ENCODE measurements around the gene TRIM52. TPM values are rescaled to one million over a fixed set of nuclear protein-coding genes. Genes with fewer than 3 reads are reported as not detected.
"Not testable (repeated sequence)": the region's sequence is repeated elsewhere in the genome, so short reads cannot be mapped to it uniquely, and the experiment has no call there.

TRIM52 gene
- total RNA-seq, 1 experiment from 2014 or later: 7.6 TPM

GRCh38 chr5:181283841-181284755 is 23.2 kb upstream of the TRIM52 start:
- RAD21 ChIA-PET (ENCODE audit: low non-redundant PET in 1 of 2, low total read pairs in 2 of 2, uncharacterized antibody in 2 of 2, unreplicated experiment in 2 of 2); H3K9me3 ChIP-seq (ENCODE audit: control insufficient read depth in 1 of 2, insufficient read depth in 1 of 2, low read depth in 1 of 2, low read length in 2 of 2); H3K4me2 ChIP-seq (ENCODE audit: low read length); BruUV-seq (replicated peaks); POLR2A ChIA-PET; H4K20me1 ChIP-seq (ENCODE audit: insufficient read depth); ATAC-seq; H3K4me1 ChIP-seq (ENCODE audit: control insufficient read depth in 1 of 2, insufficient read depth in 2 of 2, low read length in 2 of 2); H3K27ac ChIP-seq (ENCODE audit: low read depth, low read length); H3K9me2 ChIP-seq (ENCODE audit: insufficient read depth); H3K36me3 ChIP-seq (ENCODE audit: control insufficient read depth in 1 of 2, insufficient read depth in 2 of 2, low read length in 2 of 2); CTCF ChIA-PET; intact Hi-C loops (cut with micrococcal nuclease); DNase-seq (ENCODE audit: low read depth, low spot score); H2AFZ ChIP-seq (ENCODE audit: low read depth, low read length, poor library complexity, severe bottlenecking); H3K4me3 ChIP-seq (replicated peaks in 1 of 2; ENCODE audit: low read depth in 1 of 2, low read length in 2 of 2); H3K9ac ChIP-seq (ENCODE audit: low read length); H3K27me3 ChIP-seq (ENCODE audit: insufficient read depth, low read length); H3K79me2 ChIP-seq (ENCODE audit: insufficient read depth, low read length): not testable (repeated sequence)
- TF ChIP-seq CTCF (IDR thresholded peaks at IDR 0.05 in 2 of 3, conservative IDR thresholded peaks at IDR 0.05 in 1 of 3; ENCODE audit: borderline replicate concordance in 1 of 3, insufficient read depth in 1 of 3, low read depth in 2 of 3, low read length in 2 of 3): peak in 2 of 3 experiments; percentile 13 to 16; a peak in 1 of 6 replicates

GRCh38 chr5:181283347-181283746 is 22.4 kb upstream of the TRIM52 start:
- DNase-seq (ENCODE audit: low read depth, low spot score): no peak
- H3K27ac ChIP-seq (ENCODE audit: low read depth, low read length): no peak overlapping the region
- H3K4me3 ChIP-seq (replicated peaks in 1 of 2; ENCODE audit: low read depth in 1 of 2, low read length in 2 of 2): no peak overlapping the region
- ChIA-PET POLR2A (no interaction called here), CTCF (no interaction called here), RAD21 (ENCODE audit: low non-redundant PET in 1 of 2, low total read pairs in 2 of 2, uncharacterized antibody in 2 of 2, unreplicated experiment in 2 of 2) (no interaction called here)
- H3K27me3 ChIP-seq (ENCODE audit: insufficient read depth, low read length): no peaks in the 10 kb centered on the region
- H4K20me1 ChIP-seq (ENCODE audit: insufficient read depth): no peaks in the 10 kb centered on the region
- no peak for ATAC-seq
- H3K36me3 ChIP-seq (ENCODE audit: control insufficient read depth in 1 of 2, insufficient read depth in 2 of 2, low read length in 2 of 2): no peaks in the 10 kb centered on the region
- no peaks in the 10 kb centered on the region for H3K4me1 ChIP-seq (ENCODE audit: control insufficient read depth in 1 of 2, insufficient read depth in 2 of 2, low read length in 2 of 2)
- H3K9me2 ChIP-seq (ENCODE audit: insufficient read depth): no peaks in the 10 kb centered on the region
- no peaks in the 10 kb centered on the region for H3K79me2 ChIP-seq (ENCODE audit: insufficient read depth, low read length)
- no peak overlapping the region for H2AFZ ChIP-seq (ENCODE audit: low read depth, low read length, poor library complexity, severe bottlenecking)
- BruUV-seq (replicated peaks): no TSS peak
- H3K9ac ChIP-seq (ENCODE audit: low read length): no peak overlapping the region
- no peaks in the 10 kb centered on the region for H3K9me3 ChIP-seq (ENCODE audit: control insufficient read depth in 1 of 2, insufficient read depth in 1 of 2, low read depth in 1 of 2, low read length in 2 of 2)
- no peak overlapping the region for H3K4me2 ChIP-seq (ENCODE audit: low read length)
- intact Hi-C loops (cut with micrococcal nuclease): no loop called here
- TF ChIP-seq POLR2AphosphoS5 (IDR thresholded peaks at IDR 0.05; ENCODE audit: low read depth, low read length) (no peak), SRF (IDR thresholded peaks at IDR 0.05; ENCODE audit: low read depth) (no peak), CEBPB (IDR thresholded peaks at IDR 0.05; ENCODE audit: low read depth) (no peak), ATF3 (IDR thresholded peaks at IDR 0.05) (no peak), SP1 (IDR thresholded peaks at IDR 0.05; ENCODE audit: low read depth) (no peak), ZFX (IDR thresholded peaks at IDR 0.05) (no peak), ELF1 (IDR thresholded peaks at IDR 0.05; ENCODE audit: borderline replicate concordance, low read depth) (no peak), MAX (IDR thresholded peaks at IDR 0.05) (no peak), RAD21 (IDR thresholded peaks at IDR 0.05; ENCODE audit: low read depth) (no peak), REST (IDR thresholded peaks at IDR 0.05; ENCODE audit: low read depth) (no peak)
